Spleen (tissue), 11 donors: Measurements from ENCODE around the gene SEC16A. TPM values are rescaled to one million over a fixed set of nuclear protein-coding genes. Genes with fewer than 3 reads are reported as not detected.
"Not testable (repeated sequence)": the region's sequence is repeated elsewhere in the genome, so short reads cannot be mapped to it uniquely, and the experiment has no call there.

ENCODE experiments used
- DNase-seq: peaks from one replicate; pipeline ENCODE4 v3.0.0-alpha.2; 2020
- H3K27ac ChIP-seq, 8 donors: fragments of 200-600 bp; sonication (generic) in 7 of 8; 1 replicate in 4 of 8; 2 replicates in 4 of 8; pipeline versions ENCODE4 v1.5.0 to v1.8.0; 2016 to 2021; ENCODE audit warnings: inconsistent platforms in 4 of 8, mild to moderate bottlenecking in 4 of 8, moderate library complexity in 1 of 8
- H3K27me3 ChIP-seq, 7 donors: fragments of 200-600 bp; sonication (generic) in 6 of 7; replicated peaks in 1 of 7; 1 replicate in 4 of 7; 2 replicates in 3 of 7; pipeline versions ENCODE4 v1.5.0 to v1.8.0; 2016 to 2021; ENCODE audit warnings: inconsistent platforms in 3 of 7, mild to moderate bottlenecking in 1 of 7
- H3K36me3 ChIP-seq, 6 donors: fragments of 200-600 bp; sonication (generic) in 5 of 6; 1 replicate in 4 of 6; 2 replicates in 2 of 6; pipeline versions ENCODE4 v1.5.0 to v1.8.0; 2016 to 2021; ENCODE audit warnings: inconsistent platforms in 2 of 6
- H3K4me1 ChIP-seq, 6 donors: fragments of 200-600 bp; sonication (generic) in 5 of 6; 1 replicate in 3 of 6; 2 replicates in 3 of 6; pipeline versions ENCODE4 v1.5.0 to v1.8.0; 2016 to 2021; ENCODE audit warnings: inconsistent platforms in 3 of 6
- H3K4me3 ChIP-seq, 8 donors: fragments of 200-600 bp; sonication (generic) in 7 of 8; 1 replicate in 4 of 8; 2 replicates in 4 of 8; pipeline versions ENCODE4 v1.5.0 to v1.8.0; 2016 to 2021; ENCODE audit warnings: inconsistent platforms in 4 of 8, mild to moderate bottlenecking in 4 of 8, moderate library complexity in 2 of 8
- H3K9me3 ChIP-seq, 8 donors: fragments of 200-600 bp; sonication (generic) in 7 of 8; 1 replicate in 4 of 8; 2 replicates in 4 of 8; pipeline versions ENCODE4 v1.5.0 to v1.8.0; 2016 to 2021; ENCODE audit warnings: inconsistent platforms in 4 of 8
- POLR2A ChIP-seq, 3 donors: fragments of 450-650 bp; IDR thresholded peaks; one replicate each; pipeline ENCODE4 v1.5.1; 2017; ENCODE audit warnings: antibody characterized with exemption in 3 of 3, mild to moderate bottlenecking in 1 of 3
- POLR2AphosphoS5 ChIP-seq, 3 donors: sonication (generic); formaldehyde crosslinking; IDR thresholded peaks; one replicate each; pipeline ENCODE4 v1.5.1; 2017; ENCODE audit warnings: antibody characterized with exemption in 3 of 3
- WGBS, 5 donors: extraction: QIAGEN DNeasy Blood & Tissue Kit in 3 of 5; methylation state at CpG; one replicate each; pipeline versions ENCODE4 v1.1.5 to v1.1.7; 2013 to 2018; 5-methylcytosine and 5-hydroxymethylcytosine counted together
- intact Hi-C: fragments of 100-400 bp; cut with DNase I; formaldehyde crosslinking; loops from one replicate; pipeline ENCODE4 v1.15.0; 2023; ENCODE audit warnings: low total_unique reads
- polyA plus RNA-seq, 3 donors: library from polyadenylated mRNA; stranded (reverse); fragments of 200-250 nt; gene quantifications; one replicate each; pipeline ENCODE4 v1.2.1, GENCODE V29; 2013
- total RNA-seq, 7 donors: library from RNA; depleted of rRNA in 3 of 7; stranded (reverse); fragments of >200 nt in 3 of 7; fragmentation: NEBNext Ultra II Directional in 4 of 7; extraction: Animal tissue kit (Norgen Biotek cat#: 25700) in 4 of 7; gene quantifications; one replicate each; pipeline versions ENCODE4 v1.1.0 to v1.2.1, GENCODE V29; 2016 to 2021
- TF ChIP-seq, protein P1 (sequence below), 11 experiments: fragments of 200-600 bp in 7 of 11; fragments of 450-650 bp in 4 of 11; sonication (generic) in 4 of 11; IDR thresholded peaks in 8 of 11; conservative IDR thresholded peaks in 3 of 11; 1 replicate in 7 of 11; 2 replicates in 4 of 11; pipeline versions ENCODE4 v1.4.0 to v1.8.0; 2016 to 2021; ENCODE audit warnings: antibody characterized with exemption in 11 of 11, inconsistent platforms in 4 of 11, mild to moderate bottlenecking in 1 of 11
- donor health status: healthy with polysubstance abuse.
- donor health status: DM: no; HTN: no; CAD: no; lungs with moderate emphysema.
- donor health status: DM: no; HTN: no; CAD: no.
- donor health status: Bipolar disorder and iron deficiency.
- donor health status: healthy.
- donor health status: DM: no; HTN: no; CAD: no.
- donor health status: DM: yes; HTN: yes; CAD: no.

Gene SEC16A
- total and polyA plus RNA-seq, 10 donors = 35.0 to 92.1 (median 75.1) TPM

DNA sequence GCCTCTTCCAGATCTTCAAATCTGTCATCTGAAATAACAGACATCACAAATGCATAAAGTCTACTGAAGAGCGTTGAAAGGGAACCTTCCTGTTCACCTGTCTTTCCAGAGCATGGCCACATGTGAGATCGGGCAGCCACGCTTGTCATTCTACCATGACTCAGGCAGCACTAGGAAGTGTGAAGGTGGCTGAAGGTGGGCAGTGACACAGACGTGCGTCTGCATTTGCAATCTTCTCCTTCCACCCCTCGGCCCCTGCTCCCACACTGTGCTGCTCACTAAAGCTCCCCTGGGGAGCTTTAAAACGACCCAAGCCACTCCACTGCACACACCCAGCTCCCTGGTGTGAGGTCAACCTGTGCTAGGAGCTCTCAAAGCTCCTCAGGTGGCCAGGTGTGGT, 74.9 kb downstream of the SEC16A start:
- Histone ChIP-seq H3K4me3 (no peak overlapping the region), H3K9me3 (no peaks in the 10 kb centered on the region), H3K36me3 (peaks cover 4 to 61% (median 40%) of the 10 kb centered on the region in 6 donors), H3K27ac (no peak overlapping the region), H3K4me1 (peaks cover 29 to 91% (median 61%) of the 10 kb centered on the region in 6 donors), H3K27me3 (no peaks in the 10 kb centered on the region)
- WGBS, 5 donors = 78 to 85% (median 83%) methylated on average over 7 of the region's 7 CpGs
- DNase-seq = no peak
- TF ChIP-seq, protein P1, sequence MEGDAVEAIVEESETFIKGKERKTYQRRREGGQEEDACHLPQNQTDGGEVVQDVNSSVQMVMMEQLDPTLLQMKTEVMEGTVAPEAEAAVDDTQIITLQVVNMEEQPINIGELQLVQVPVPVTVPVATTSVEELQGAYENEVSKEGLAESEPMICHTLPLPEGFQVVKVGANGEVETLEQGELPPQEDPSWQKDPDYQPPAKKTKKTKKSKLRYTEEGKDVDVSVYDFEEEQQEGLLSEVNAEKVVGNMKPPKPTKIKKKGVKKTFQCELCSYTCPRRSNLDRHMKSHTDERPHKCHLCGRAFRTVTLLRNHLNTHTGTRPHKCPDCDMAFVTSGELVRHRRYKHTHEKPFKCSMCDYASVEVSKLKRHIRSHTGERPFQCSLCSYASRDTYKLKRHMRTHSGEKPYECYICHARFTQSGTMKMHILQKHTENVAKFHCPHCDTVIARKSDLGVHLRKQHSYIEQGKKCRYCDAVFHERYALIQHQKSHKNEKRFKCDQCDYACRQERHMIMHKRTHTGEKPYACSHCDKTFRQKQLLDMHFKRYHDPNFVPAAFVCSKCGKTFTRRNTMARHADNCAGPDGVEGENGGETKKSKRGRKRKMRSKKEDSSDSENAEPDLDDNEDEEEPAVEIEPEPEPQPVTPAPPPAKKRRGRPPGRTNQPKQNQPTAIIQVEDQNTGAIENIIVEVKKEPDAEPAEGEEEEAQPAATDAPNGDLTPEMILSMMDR (IDR thresholded peaks at IDR 0.05 in 8 of 11, conservative IDR thresholded peaks at IDR 0.05 in 3 of 11) = no peak
- TF ChIP-seq POLR2AphosphoS5 (IDR thresholded peaks at IDR 0.05) (no peak), POLR2A (IDR thresholded peaks at IDR 0.05) (no peak)
- intact Hi-C loops = no loop called here

DNA sequence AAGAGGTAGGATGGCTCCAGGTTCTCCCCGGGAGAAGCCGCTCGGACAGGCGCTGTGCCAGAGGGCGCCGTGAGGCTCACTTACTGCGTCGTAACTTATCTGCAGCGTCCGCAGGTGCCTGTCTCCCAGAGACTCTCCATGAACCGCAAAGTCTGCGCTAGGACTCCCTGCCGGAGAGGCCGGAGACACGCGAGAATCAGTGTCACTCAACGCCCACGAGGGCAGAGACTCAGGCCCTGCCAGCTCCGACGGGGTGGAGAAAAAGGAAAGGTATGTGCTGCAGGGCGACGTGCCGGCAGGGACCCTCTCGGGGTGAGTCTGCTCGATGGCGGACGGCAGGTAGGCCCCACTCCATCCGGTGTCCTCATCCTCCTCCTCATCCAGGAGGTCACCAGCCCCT, 75.8 kb downstream of the SEC16A start:
- H3K9me3 ChIP-seq, H3K27ac ChIP-seq, DNase-seq, intact Hi-C loops, H3K27me3 ChIP-seq, H3K4me3 ChIP-seq: not testable (repeated sequence)
- WGBS, 5 donors = 95 to 98% (median 96%) methylated on average over 25 to 28 of the region's 28 CpGs
- Histone ChIP-seq H3K4me1 (peaks cover 29 to 87% (median 57%) of the 10 kb centered on the region in 6 donors), H3K36me3 (peaks cover 0 to 60% (median 37%) of the 10 kb centered on the region in 6 donors)
- peak in 1 of 3 donors; percentile 15 for TF ChIP-seq POLR2AphosphoS5 (IDR thresholded peaks at IDR 0.05)

DNA sequence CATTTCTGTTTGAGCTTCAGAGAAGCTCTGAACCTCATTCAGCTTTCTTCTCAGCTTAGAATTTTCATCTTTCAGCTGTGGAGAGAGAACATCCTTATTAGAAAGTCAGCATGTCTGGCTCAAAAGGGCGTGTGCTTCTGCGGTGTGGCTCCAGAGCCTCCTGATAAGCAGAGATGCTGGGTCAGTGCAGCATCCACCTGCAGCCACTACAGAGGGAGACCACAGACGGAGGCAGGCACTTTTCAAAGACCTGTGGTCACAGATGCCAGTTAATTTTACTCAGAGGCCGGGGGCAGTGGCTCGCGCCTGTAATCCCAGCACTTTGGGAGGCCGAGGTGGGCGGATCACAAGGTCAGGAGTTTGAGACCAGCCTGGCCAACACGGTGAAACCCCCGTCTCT, 76.9 kb downstream of the SEC16A start:
- H3K4me3 ChIP-seq, intact Hi-C loops, H3K27me3 ChIP-seq, H3K9me3 ChIP-seq, DNase-seq, H3K27ac ChIP-seq: not testable (repeated sequence)
- WGBS, 5 donors = 88 to 96% (median 90%) methylated on average over 10 of the region's 10 CpGs
- Histone ChIP-seq H3K36me3 (peaks cover 0 to 63% (median 37%) of the 10 kb centered on the region in 6 donors), H3K4me1 (peaks cover 18 to 78% (median 46%) of the 10 kb centered on the region in 6 donors)

DNA sequence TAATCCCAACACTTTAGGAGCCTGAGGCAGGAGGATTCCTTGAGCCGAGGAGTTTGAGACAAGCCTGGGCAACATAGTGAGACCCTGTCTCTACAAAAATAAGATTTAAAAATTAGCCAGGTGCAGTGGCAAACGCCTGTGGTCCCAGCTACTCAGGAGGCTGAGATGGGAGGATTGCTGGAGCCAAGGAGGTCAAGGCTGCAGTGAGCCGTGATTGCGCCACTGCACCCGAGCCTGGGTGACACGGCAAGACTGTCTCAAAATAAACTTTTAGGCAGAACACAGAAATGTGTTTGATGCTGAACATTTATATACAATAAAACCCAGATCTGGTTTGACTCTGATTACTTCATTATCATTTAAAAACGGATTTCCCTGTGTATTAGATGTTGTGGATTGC, 77.4 kb downstream of the SEC16A start:
- DNase-seq = no peak
- 79 to 90% (median 83%) methylated on average over 7 of the region's 7 CpGs for WGBS, 5 donors
- TF ChIP-seq POLR2A (IDR thresholded peaks at IDR 0.05) = no peak
- no peak for TF ChIP-seq POLR2AphosphoS5 (IDR thresholded peaks at IDR 0.05)
- TF ChIP-seq, protein P1 (IDR thresholded peaks at IDR 0.05 in 8 of 11, conservative IDR thresholded peaks at IDR 0.05 in 3 of 11) = no peak
- Histone ChIP-seq H3K27ac (peak overlapping the region in 4 of 8 donors; percentile 28 to 87 (median 74)), H3K36me3 (peaks cover 0 to 63% (median 37%) of the 10 kb centered on the region in 6 donors), H3K27me3 (no peaks in the 10 kb centered on the region), H3K4me1 (peaks cover 21 to 78% (median 47%) of the 10 kb centered on the region in 6 donors), H3K4me3 (no peak overlapping the region), H3K9me3 (no peaks in the 10 kb centered on the region)
- intact Hi-C loops = no loop called here

DNA sequence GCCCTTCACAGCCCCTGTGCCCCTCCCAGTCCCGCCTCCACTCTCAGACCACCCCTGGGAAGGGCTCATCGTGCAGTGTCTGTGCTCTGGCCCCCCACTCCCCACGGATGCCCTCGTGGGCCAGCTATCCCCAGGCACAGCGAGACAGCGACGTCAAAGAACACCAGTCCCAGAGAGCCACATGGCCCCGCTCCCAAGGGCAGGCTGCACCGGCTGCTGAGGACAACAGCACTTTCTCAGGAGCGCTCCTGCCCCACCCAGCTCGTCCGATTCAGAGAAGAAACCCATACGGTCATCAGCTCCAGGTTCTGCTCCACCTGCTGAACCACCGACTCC, 78.1 kb downstream of the SEC16A start:
- Histone ChIP-seq H3K4me3 (peak overlapping the region in 1 of 8 donors; percentile 18), H3K9me3 (no peaks in the 10 kb centered on the region), H3K27ac (peak overlapping the region; percentile 16 to 87 (median 70)), H3K36me3 (peaks cover 0 to 63% (median 37%) of the 10 kb centered on the region in 6 donors), H3K27me3 (no peaks in the 10 kb centered on the region), H3K4me1 (peaks cover 22 to 81% (median 49%) of the 10 kb centered on the region in 6 donors)
- TF ChIP-seq, protein P1 (IDR thresholded peaks at IDR 0.05 in 8 of 11, conservative IDR thresholded peaks at IDR 0.05 in 3 of 11) = no peak
- TF ChIP-seq POLR2AphosphoS5 (IDR thresholded peaks at IDR 0.05) = peak in 2 of 3 donors; percentile 27 to 42
- peak; percentile 75 for DNase-seq
- 68 to 87% (median 84%) methylated on average over 14 of the region's 14 CpGs for WGBS, 5 donors
- intact Hi-C loops = no loop called here
